ENCODE results near the gene MUCL3.
"Not testable (repeated sequence)": the region's sequence is repeated elsewhere in the genome, so short reads cannot be mapped to it uniquely, and the experiment has no call there.

The MUCL3 gene

GRCh38 chr6:30947231-30947630, 6.5 kb downstream of the MUCL3 start:
- no peak for DNase-seq

DNA sequence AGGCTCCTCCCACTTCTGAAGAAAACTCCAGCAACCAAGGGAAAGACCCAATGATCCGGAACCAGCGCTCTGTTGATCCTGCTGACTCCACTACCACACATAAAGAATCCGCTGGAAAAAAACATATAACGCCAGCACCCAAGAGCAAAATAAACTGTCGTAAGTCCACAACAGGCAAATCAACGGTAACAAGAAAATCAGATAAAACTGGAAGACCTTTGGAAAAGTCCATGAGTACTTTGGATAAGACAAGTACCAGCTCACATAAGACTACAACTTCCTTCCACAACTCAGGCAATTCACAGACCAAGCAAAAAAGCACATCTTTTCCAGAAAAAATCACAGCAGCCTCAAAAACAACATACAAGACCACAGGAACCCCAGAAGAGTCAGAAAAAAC, 8.0 kb downstream of the MUCL3 start:
- no peak for DNase-seq

GRCh38 chr6:30951907-30952469, 11.2 kb downstream of the MUCL3 start:
- DNase-seq, result no peak

DNA sequence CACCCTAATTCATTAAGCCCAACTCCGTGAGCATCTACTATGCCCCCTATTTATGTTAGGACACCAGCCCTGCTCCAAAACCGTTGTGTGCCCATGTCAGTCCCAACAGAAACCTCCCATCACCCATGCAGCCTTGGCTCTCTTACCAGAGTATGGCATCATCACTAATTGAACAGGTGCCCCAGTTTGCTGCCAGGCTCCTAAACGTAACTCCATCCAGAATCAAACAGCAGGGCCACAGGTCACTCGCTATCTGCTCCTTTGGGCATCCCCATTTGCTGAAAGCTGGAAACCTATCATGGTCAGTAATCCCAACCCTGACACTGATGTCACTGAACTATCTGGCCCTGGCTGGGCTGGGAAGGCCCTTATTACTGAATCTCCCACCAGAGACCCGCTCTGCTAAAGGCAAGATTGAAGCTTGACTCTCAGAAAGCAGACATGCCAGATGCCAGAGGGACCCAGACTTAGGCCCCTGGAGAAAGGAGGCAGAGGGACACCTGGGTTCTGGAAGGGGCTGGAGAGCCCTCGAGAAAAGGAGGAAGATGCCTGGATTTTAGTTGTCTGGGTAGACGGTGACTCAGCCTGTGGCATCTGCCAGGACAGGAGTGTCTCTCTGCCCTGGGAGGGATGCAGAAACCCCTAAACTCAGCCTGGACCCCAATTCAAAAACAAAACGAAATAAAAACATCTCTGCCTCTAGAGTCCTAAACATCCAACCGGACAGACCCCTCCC, 14.0 kb downstream of the MUCL3 start:
- no peak for DNase-seq

GRCh38 chr6:30955367-30956042, 14.7 kb downstream of the MUCL3 start:
- peak; percentile 56 to 71 for DNase-seq

- DNase-seq, result no peak
Observed at GRCh38 chr6:30957716-30958115, 16.9 kb downstream of the MUCL3 start.

- DNase-seq, result no peak
Observed at GRCh38 chr6:30960907-30961673, 20.3 kb downstream of the MUCL3 start.

DNA sequence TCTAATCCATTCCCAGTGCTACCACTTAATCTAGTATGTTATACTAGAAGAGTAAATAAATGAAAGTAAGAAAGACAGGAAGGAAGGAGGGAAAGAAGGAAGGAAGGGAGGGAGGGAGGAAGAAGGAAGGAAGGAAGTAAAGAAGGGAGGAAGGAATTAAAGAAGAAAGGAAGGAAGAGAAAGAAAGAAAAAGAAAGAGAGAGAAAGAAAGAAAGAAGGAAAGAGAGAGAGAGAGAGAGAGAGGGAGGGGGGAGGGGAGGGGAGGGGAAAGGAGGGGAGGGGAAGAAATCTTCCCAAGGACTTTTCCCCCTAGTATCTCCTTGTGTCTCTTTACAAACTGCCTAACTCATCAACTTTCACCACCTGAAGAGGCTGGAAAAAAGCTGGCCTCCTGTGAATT, 21.9 kb downstream of the MUCL3 start:
- DNase-seq, result no peak

GRCh38 chr6:30963641-30964040, 22.9 kb downstream of the MUCL3 start:
- no peak for DNase-seq

DNA sequence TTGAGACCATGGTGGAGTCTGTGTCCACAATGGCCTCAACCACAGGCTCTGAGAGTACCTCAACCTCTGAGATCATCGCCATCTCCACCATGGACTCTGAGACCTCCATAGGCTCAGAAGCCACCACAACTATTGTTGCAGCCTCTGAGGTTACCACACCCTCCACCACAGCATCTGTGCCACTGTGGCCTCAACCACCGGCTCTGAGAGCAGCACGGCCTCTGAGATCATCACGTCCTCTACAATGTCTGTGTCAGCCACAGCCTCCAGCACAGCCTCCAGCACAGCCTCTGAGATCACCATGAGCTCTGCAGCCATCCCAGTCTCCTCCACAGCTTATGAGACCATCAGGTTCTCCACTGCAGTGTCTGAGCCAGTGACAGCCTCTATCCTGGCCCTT, 23.3 kb downstream of the MUCL3 start:
- no peak for DNase-seq

GRCh38 chr6:30965140-30965601, 24.4 kb downstream of the MUCL3 start:
- no peak for DNase-seq

GRCh38 chr6:30966154-30966553, 25.4 kb downstream of the MUCL3 start:
- DNase-seq, result no peak

DNA sequence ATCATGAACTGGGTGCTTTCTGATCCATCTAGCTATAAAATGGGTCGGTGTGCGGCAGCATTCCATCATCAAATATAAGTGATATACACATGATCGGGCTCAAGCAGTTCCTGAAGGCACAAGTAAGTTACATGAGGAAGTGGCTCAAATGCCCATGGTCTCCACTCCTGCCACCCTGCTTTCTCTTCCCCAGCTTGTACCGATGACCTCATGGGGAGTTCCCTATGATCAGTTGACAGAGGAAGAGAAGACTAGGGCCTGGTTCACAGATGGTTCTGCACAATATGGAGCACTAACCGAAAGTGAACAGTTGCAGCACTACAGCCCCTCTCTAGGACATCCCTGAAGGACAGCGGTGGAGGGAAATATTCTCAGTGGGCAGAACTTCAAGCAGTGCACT, 28.4 kb downstream of the MUCL3 start:
- DNase-seq, result not testable (repeated sequence)

- DNase-seq, result no peak
Observed at GRCh38 chr6:30970946-30971345, 30.2 kb downstream of the MUCL3 start.

DNA sequence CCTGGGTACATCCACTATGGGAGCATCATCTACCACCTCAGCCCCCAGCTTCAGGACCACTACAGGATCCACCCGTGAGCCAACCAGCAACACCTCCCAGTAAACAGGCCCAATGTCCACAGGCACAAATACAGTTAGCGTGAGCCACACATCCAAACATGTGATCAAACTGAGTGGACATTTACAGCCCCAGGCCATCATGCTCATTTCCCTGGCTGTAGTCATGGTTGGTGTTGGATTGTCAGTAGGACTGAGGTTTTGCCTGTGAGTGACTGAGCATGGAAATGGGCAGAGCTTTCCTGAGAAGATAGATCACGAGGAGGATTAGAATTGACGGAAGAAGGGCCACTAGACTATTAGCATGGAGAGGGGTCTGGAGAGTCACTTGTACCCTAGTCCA, 32.0 kb downstream of the MUCL3 start:
- no peak for DNase-seq

DNA sequence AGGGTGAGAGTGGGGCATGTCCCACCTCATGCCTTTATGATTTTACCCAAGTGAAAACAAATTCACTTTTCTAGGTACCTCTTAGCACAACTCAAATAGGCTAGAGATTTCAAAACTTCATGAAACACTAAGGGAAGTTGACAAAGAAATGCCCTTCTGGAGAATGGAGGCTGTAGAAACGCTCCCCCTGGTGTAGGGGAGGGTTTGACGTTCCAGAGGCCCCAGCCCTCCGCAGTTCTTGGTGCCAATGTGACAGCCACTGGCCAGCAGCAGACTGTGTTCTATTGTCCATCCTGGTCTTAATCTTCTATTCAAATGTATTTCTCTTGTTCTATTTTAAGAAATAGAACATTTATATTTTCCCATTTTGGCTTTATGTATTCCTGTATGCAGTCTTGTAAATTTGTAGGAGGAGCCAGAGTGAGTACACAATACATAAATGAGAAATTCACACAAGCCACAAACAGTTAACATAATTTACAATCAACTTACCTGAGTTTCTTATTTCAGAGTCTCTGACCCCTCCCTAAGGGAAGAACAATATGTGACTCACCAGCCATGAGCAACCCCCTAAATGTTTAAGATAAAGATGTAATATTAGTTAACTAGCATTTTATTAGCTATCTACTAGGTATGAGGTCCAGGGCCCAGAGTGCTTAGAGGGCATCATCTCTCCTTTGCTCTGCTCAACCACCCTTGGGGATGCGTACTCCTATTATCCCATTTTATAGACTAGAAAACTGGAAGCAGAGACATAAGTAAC, 33.9 kb downstream of the MUCL3 start:
- DNase-seq, result no peak

DNA sequence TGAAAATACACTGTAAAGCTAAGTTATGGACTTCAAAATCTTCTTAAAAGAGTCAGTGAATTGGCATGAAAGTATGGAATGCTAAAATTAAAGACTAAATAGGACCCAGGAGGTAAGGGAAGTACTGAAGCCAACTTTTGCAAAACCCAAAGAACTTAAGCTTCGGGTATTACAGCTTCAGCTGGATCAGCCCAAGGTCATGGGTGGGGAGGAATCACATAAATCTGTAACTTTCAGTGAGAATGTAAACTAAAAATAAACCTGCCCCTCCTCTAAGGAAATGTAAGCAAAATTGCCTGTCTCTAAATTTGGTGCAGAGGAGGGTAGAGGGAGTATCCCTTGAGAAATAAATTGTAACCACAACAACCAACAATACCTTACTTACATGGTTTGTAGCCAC, 38.4 kb downstream of the MUCL3 start:
- DNase-seq, result no peak

- no peak for DNase-seq
Observed at GRCh38 chr6:30979690-30980089, 38.9 kb downstream of the MUCL3 start.

DNA sequence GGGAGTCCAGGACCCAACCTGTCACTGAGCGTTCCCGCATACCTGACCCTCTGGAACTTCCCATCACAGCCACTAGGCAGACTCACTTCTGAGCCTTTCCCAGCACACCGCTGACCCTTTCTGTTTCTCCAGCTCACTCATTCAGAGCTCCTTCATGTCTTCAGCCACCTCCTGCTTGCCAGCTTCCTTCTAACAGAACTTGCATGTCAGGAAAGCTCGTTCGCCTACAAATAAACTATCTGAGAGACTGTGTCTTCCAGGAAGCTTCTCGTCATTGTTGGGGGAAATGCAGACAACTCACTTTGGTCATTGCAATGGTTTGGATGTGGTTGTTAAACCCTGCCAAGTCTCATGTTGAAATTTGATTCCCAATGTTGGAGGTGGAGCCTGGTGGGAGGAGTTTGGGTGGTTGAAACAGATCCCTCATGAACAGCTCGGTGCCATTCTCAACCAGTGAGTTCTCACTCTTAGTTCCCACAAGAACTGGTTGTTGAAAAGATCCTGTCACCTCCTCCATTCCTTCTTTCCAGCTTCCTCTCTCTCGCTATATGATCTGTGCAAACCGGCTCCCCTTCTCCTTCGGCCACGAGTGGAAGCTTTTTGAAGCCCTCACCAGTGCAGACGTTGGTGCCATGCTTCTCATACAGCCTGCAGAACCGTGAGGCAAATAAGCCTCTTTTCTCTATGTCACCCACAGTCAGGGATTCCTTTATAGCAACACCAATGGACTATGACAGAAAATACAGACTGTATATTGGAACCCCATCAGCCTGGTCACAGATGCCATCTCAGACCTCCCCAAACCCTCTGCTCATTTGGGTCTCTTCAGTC, 41.4 kb downstream of the MUCL3 start:
- no peak for DNase-seq

DNA sequence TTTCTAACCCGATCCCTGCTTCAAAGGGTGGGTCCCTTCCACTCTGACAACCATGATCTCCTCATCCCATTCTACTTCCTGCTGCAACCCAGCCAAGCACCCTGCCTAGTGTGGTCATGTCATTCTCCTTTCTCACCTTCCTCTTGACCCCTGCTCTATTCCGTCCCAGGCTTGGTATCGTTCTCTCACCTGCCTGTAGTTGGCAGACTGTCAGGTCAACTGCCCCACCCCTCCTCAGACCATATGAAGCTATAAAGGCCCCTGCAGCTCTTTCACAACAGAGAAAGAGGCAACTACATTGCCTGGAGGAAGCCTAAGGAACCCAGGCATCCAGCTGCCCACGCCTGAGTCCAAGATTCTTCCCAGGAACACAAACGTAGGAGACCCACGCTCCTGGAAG, 42.7 kb downstream of the MUCL3 start, which contains the start of gene MUC21:
Gene MUC21 (plus strand): TSS at position 280 of the 400 bp plus-strand sequence. CDS start 241 bp downstream, outside the sequence.
- DNase-seq, result no peak

GRCh38 chr6:30985490-30985889, 44.7 kb downstream of the MUCL3 start:
- no peak for DNase-seq

DNA sequence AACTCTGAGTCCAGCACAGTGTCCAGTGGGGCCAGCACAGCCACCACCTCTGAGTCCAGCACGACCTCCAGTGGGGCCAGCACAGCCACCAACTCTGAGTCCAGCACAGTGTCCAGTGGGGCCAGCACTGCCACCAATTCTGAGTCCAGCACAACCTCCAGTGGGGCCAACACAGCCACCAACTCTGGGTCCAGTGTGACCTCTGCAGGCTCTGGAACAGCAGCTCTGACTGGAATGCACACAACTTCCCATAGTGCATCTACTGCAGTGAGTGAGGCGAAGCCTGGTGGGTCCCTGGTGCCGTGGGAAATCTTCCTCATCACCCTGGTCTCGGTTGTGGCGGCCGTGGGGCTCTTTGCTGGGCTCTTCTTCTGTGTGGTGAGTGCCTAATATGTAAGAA, 46.5 kb downstream of the MUCL3 start:
- no peak for DNase-seq
